Hepatocyte (in vitro differentiated cells): ENCODE measurements around the gene KCP. TPM values are rescaled to one million over a fixed set of nuclear protein-coding genes. Genes with fewer than 3 reads are reported as not detected.

Source experiments
- DNase-seq: peaks from one replicate; pipeline ENCODE4 v3.0.0-alpha.2; 2016; ENCODE audit warnings: low spot score
- H2AFZ ChIP-seq: fragments of 200-600 bp; sonication (generic); 2 replicates; pipeline ENCODE4 v1.6.0; 2016; ENCODE audit warnings: antibody characterized with exemption, mild to moderate bottlenecking
- H3K27ac ChIP-seq: fragments of 200-600 bp; sonication (generic); 2 replicates; pipeline ENCODE4 v1.5.1; 2016; ENCODE audit warnings: mild to moderate bottlenecking
- H3K27me3 ChIP-seq: fragments of 200-600 bp; sonication (generic); 2 replicates; pipeline ENCODE4 v1.6.1; 2016
- H3K36me3 ChIP-seq: fragments of 200-600 bp; sonication (generic); replicated peaks from 2 replicates; pipeline ENCODE4 v1.5.1; 2016; ENCODE audit warnings: low read depth; ENCODE audit not compliant: insufficient read depth
- H3K4me1 ChIP-seq: fragments of 200-600 bp; sonication (generic); 2 replicates; pipeline ENCODE4 v1.5.1; 2016; ENCODE audit warnings: mild to moderate bottlenecking, moderate library complexity; ENCODE audit not compliant: insufficient read depth
- H3K4me2 ChIP-seq: fragments of 200-600 bp; sonication (generic); 2 replicates; pipeline ENCODE4 v1.6.0; 2016
- H3K4me3 ChIP-seq: fragments of 200-600 bp; sonication (generic); 2 replicates; pipeline ENCODE4 v1.5.1; 2016; ENCODE audit warnings: mild to moderate bottlenecking
- H3K79me2 ChIP-seq: fragments of 200-600 bp; sonication (generic); 2 replicates; pipeline ENCODE4 v1.6.0; 2017; ENCODE audit warnings: mild to moderate bottlenecking
- H3K9me2 ChIP-seq: fragments of 200-600 bp; sonication (generic); replicated peaks from 2 replicates; pipeline ENCODE4 v1.6.0; 2017; ENCODE audit warnings: mild to moderate bottlenecking; ENCODE audit not compliant: insufficient read depth
- H3K9me3 ChIP-seq: fragments of 200-600 bp; sonication (generic); 2 replicates; pipeline ENCODE4 v1.5.1; 2016; ENCODE audit warnings: low read depth, mild to moderate bottlenecking
- H4K20me1 ChIP-seq: fragments of 200-600 bp; sonication (generic); 2 replicates; pipeline ENCODE4 v1.6.0; 2016; ENCODE audit warnings: mild to moderate bottlenecking; ENCODE audit not compliant: insufficient read depth, poor library complexity, severe bottlenecking
- CTCF ChIP-seq: fragments of 200-600 bp; sonication (generic); IDR thresholded peaks from 2 replicates; pipeline ENCODE4 v1.5.1; 2016; ENCODE audit warnings: antibody characterized with exemption, mild to moderate bottlenecking; ENCODE audit not compliant: poor library complexity
- EZH2 ChIP-seq: fragments of 200-600 bp; sonication (generic); IDR thresholded peaks from 2 replicates; pipeline ENCODE4 v1.6.1; 2016; ENCODE audit warnings: antibody characterized with exemption, mild to moderate bottlenecking, borderline replicate concordance
- EZH2phosphoT487 ChIP-seq: fragments of 200-600 bp; sonication (generic); IDR thresholded peaks from one replicate; pipeline ENCODE4 v1.6.1; 2018; ENCODE audit warnings: antibody characterized with exemption, mild to moderate bottlenecking, low read depth, moderate library complexity; ENCODE audit not compliant: unreplicated experiment, severe bottlenecking
- WGBS: methylation state at CpG from one replicate; pipeline ENCODE4 v1.1.6; 2016; ENCODE audit warnings: low lambda C conversion rate; ENCODE audit errors: missing lambda C conversion rate; 5-methylcytosine and 5-hydroxymethylcytosine counted together
- polyA plus RNA-seq: library from polyadenylated mRNA; unstranded; fragments of >200 nt; fragmentation: Nextera tagmentation; extraction: Ambion mirVana; gene quantifications from 2 replicates; pipeline ENCODE4 v1.2.1, GENCODE V29; 2016
- total RNA-seq: library from RNA; depleted of rRNA; stranded (reverse); fragments of >200 nt; gene quantifications from 2 replicates; pipeline ENCODE4 v1.2.3, GENCODE V29; 2014

Gene KCP
- total and polyA plus RNA-seq, 2 experiments from 2014 or later = 0.40 to 2.4 TPM

GRCh38 chr7:128909625-128910568, 612 bp downstream of the KCP start:
- Histone ChIP-seq H2AFZ (peak overlapping the region; percentile 79), H3K36me3 (no peaks in the 10 kb centered on the region), H3K4me2 (peak overlapping the region; percentile 91), H3K79me2 (no peaks in the 10 kb centered on the region), H3K9me2 (no peaks in the 10 kb centered on the region), H3K4me3 (peak overlapping the region; percentile 34), H3K27ac (peak overlapping the region; percentile 13), H4K20me1 (no peaks in the 10 kb centered on the region), H3K9me3 (no peaks in the 10 kb centered on the region), H3K4me1 (peaks cover 9% of the 10 kb centered on the region), H3K27me3 (peaks cover 36% of the 10 kb centered on the region)
- 4% methylated on average over 24 of the region's 42 CpGs for WGBS
- peak; percentile 63 for DNase-seq
- no peak for TF ChIP-seq EZH2

- H3K4me3 ChIP-seq = no peak overlapping the region
- H3K4me1 ChIP-seq = peaks cover 9% of the 10 kb centered on the region
- WGBS = 91% methylated on average over 6 of the region's 6 CpGs
- H4K20me1 ChIP-seq = no peaks in the 10 kb centered on the region
- TF ChIP-seq EZH2 = no peak
- peaks cover 27% of the 10 kb centered on the region for H3K27me3 ChIP-seq
- H3K4me2 ChIP-seq = peak overlapping the region; percentile 91
- H2AFZ ChIP-seq = peak overlapping the region; percentile 79
- DNase-seq = no peak
- H3K9me2 ChIP-seq = no peaks in the 10 kb centered on the region
- no peaks in the 10 kb centered on the region for H3K36me3 ChIP-seq
- peak overlapping the region; percentile 13 for H3K27ac ChIP-seq
- H3K79me2 ChIP-seq = no peaks in the 10 kb centered on the region
- H3K9me3 ChIP-seq = no peaks in the 10 kb centered on the region
Observed at GRCh38 chr7:128908750-128909624, 1.5 kb downstream of the KCP start.

GRCh38 chr7:128906766-128907559, 3.5 kb downstream of the KCP start:
- DNase-seq = no peak
- Histone ChIP-seq H2AFZ (no peak overlapping the region), H3K36me3 (no peaks in the 10 kb centered on the region), H3K4me3 (no peak overlapping the region), H3K27ac (no peak overlapping the region), H4K20me1 (no peaks in the 10 kb centered on the region), H3K9me2 (no peaks in the 10 kb centered on the region), H3K9me3 (no peaks in the 10 kb centered on the region), H3K27me3 (peaks cover 24% of the 10 kb centered on the region), H3K79me2 (no peaks in the 10 kb centered on the region), H3K4me2 (no peak overlapping the region), H3K4me1 (peaks cover 9% of the 10 kb centered on the region)
- 92% methylated on average over 19 of the region's 19 CpGs for WGBS
- no peak for TF ChIP-seq EZH2
- TF ChIP-seq CTCF = no peak
- TF ChIP-seq EZH2phosphoT487 = no peak

DNA sequence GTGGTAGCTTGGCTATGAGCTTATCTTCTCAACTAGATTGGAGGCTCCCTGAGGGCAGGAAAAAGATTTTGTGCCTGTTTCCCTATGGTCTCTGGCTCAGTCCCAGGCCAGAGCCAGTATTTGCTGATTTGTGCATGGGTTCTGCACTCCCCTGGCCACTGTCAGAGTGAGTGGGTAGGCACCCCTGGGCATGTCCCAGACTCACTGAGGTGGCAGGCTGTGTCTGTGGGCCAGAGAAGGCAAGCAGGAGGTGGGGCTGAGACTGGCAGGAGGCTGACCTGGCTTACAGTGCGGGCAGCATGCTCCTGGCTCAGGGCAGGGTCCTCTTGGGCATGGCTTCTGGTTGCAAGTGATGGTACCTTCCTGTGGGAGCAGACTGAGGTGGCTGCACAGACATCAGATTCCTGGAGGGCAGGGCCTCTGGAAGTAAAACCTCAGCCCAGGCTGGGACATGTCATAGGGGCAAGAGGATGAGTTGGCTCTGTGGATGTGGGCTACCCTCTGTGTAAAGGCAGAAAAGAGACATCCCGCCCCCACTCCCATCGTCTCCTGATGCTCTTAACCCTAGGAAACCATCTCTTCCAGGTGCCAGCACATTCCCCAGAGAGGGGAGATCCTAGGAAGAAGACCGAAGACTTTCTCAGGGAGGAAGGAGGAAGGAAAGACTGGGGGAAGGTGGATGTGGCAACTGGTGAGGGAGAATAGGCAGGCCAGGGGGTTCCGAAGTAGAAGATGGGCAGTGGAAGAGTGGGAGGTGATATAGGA, 4.3 kb downstream of the KCP start:
- WGBS = 97% methylated on average over 5 of the region's 5 CpGs
- Histone ChIP-seq H3K27ac (no peak overlapping the region), H3K4me3 (no peak overlapping the region), H3K4me2 (no peak overlapping the region), H2AFZ (no peak overlapping the region), H3K36me3 (no peaks in the 10 kb centered on the region), H3K9me3 (no peaks in the 10 kb centered on the region), H3K79me2 (no peaks in the 10 kb centered on the region), H3K4me1 (peaks cover 9% of the 10 kb centered on the region), H3K27me3 (peaks cover 20% of the 10 kb centered on the region), H3K9me2 (no peaks in the 10 kb centered on the region), H4K20me1 (no peaks in the 10 kb centered on the region)
- no peak for TF ChIP-seq CTCF
- TF ChIP-seq EZH2phosphoT487 = no peak
- TF ChIP-seq EZH2 = no peak
- no peak for DNase-seq
